GM12801 (cell line): ENCODE measurements around the gene GCNT3.

Source experiments
- TF ChIP-seq, protein P1 (sequence below): IDR thresholded peaks from one replicate; pipeline ENCODE4 v1.5.1; 2011; ENCODE audit warnings: control low read depth; ENCODE audit not compliant: insufficient read length; ENCODE audit errors: extremely low read depth

GCNT3 gene

DNA sequence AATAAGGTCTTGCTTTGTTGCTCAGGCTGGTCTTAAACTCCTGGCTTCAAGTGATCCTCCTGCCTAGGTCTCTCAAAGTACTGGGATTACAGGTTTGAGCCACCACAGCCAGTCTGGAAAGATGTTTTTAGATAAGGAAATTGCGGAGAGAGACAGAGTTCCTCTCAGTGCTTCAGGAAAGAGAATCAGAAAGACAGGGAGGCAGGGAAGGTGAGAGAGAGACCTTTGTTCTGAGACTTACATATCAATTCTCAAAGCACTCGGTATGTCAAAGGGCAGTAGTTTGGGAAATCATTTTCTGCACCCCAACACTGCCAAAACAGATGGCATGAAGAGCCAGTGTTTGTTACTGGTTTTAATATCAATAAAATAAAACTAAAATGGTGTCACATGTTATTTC, 13.1 kb upstream of the GCNT3 start:
- TF ChIP-seq, protein P1, sequence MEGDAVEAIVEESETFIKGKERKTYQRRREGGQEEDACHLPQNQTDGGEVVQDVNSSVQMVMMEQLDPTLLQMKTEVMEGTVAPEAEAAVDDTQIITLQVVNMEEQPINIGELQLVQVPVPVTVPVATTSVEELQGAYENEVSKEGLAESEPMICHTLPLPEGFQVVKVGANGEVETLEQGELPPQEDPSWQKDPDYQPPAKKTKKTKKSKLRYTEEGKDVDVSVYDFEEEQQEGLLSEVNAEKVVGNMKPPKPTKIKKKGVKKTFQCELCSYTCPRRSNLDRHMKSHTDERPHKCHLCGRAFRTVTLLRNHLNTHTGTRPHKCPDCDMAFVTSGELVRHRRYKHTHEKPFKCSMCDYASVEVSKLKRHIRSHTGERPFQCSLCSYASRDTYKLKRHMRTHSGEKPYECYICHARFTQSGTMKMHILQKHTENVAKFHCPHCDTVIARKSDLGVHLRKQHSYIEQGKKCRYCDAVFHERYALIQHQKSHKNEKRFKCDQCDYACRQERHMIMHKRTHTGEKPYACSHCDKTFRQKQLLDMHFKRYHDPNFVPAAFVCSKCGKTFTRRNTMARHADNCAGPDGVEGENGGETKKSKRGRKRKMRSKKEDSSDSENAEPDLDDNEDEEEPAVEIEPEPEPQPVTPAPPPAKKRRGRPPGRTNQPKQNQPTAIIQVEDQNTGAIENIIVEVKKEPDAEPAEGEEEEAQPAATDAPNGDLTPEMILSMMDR, result no peak

GRCh38 chr15:59605994-59606393, 5.6 kb upstream of the GCNT3 start:
- TF ChIP-seq, protein P1, result no peak

- TF ChIP-seq, protein P1, result no peak
Observed at GRCh38 chr15:59609730-59610712, 1.6 kb upstream of the GCNT3 start.

GRCh38 chr15:59614153-59614552, 2.6 kb downstream of the GCNT3 start:
- TF ChIP-seq, protein P1, result no peak

- TF ChIP-seq, protein P1, result no peak
Observed at GRCh38 chr15:59615661-59616060, 4.1 kb downstream of the GCNT3 start.

DNA sequence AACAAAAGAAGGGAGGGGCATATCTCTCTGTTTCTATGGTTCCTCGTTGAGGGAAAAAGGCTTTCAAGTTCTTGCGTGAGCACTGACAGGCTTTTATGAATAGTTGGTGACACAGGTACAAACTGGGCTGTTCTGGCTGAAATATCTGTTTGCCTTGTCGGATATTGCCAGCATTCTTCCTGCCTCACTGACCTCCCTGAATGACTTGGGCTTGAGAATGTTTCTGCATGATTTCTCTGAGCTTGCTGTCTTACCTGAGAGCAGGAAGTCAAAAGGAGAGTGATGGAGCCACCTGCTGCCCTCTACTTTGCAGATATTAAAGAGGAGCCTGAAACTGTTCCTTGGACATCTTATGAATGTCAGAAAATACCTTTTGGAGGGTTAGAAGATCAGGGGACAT, 4.8 kb downstream of the GCNT3 start:
- TF ChIP-seq, protein P1, result no peak

DNA sequence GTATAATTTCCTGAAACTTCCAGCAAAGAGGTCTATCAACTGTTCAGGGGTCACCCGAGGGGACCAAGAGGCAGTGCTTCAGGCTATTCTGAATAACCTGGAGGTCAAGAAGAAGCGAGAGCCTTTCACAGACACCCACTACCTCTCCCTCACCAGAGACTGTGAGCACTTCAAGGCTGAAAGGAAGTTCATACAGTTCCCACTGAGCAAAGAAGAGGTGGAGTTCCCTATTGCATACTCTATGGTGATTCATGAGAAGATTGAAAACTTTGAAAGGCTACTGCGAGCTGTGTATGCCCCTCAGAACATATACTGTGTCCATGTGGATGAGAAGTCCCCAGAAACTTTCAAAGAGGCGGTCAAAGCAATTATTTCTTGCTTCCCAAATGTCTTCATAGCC, 6.8 kb downstream of the GCNT3 start:
- TF ChIP-seq, protein P1, result no peak
